Activated CD8-positive, alpha-beta memory T cell treated with anti-CD3 and anti-CD28 coated beads for 36 hours (primary cell): ENCODE data around the gene LILRB1. TPM values are rescaled to one million over a fixed set of nuclear protein-coding genes. Genes with fewer than 3 reads are reported as not detected.
"Not testable (repeated sequence)": the region's sequence is repeated elsewhere in the genome, so short reads cannot be mapped to it uniquely, and the experiment has no call there.

Source experiments
- CTCF ChIA-PET: fragments of 350-600 bp; sonication (Branson Sonifier 250); formaldehyde crosslinking; loops from one replicate; lab custom pipeline; 2021; ENCODE audit warnings: antibody characterized with exemption; lab: Charles Lee
- POLR2A ChIA-PET: fragments of 350-600 bp; sonication (Branson Sonifier 250); formaldehyde crosslinking; loops from one replicate; lab custom pipeline; 2021; ENCODE audit warnings: antibody characterized with exemption; lab: Charles Lee
- total RNA-seq, 2 experiments: library from RNA; stranded (reverse); gene quantifications; one replicate each; pipeline ENCODE4 v1.2.3, GENCODE V29; 2021

LILRB1 gene
- total RNA-seq, 2 experiments from 2014 or later = 1.2 to 1.5 TPM

DNA sequence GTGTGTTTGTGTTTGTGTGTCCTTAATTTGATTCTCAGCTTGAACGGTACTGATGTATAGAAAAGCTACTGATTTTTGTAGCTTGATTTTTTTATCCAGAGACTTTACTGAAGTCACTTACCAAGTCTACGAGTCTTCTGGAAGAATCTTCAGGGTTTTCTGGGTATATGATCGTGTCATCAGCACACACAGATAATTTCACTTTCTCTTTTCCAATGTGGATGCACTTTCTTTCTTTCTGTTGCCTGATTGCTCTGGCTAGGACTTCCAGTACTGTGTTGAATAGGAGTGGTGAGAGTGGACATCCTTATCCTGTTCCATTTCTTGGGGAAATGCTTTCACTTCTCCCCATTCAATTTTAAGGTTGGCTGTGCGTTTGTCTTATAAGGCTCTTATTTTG is 7.9 kb upstream of the LILRB1 start:
- ChIA-PET CTCF (no interaction called here), POLR2A (no interaction called here)

GRCh38 chr19:54624234-54624633 is 6.0 kb upstream of the LILRB1 start:
- CTCF ChIA-PET, POLR2A ChIA-PET: not testable (repeated sequence)

- CTCF ChIA-PET, POLR2A ChIA-PET: not testable (repeated sequence)
Observed at GRCh38 chr19:54624934-54625730, 5.2 kb upstream of the LILRB1 start.

GRCh38 chr19:54626757-54627156 is 3.5 kb upstream of the LILRB1 start:
- POLR2A ChIA-PET = no interaction called here
- CTCF ChIA-PET = no interaction called here

DNA sequence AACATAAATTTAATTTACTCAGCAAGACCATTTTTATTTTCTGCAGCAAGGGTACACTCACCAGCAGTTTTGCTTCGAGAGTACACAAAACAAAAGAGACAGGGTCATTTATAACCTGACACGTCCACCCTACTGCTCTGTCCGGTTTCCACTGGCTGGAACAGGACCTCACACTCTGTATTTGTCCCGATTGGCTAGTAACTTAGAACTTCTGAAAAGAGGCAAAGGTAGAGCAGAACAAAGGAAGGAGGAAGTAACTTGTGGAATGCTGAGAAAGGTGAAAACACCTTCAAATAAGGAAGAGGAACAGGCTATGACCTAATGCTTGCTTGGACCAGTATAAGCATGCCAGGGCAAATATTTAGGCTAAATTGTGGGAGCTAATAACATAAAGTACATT is 2.4 kb upstream of the LILRB1 start:
- CTCF ChIA-PET = not testable (repeated sequence)
- POLR2A ChIA-PET = interaction anchor here (0.6 kb wide), 1 partner anchor 418 kb away, joined by 5 read pairs; no protein-coding TSS in a partner anchor

DNA sequence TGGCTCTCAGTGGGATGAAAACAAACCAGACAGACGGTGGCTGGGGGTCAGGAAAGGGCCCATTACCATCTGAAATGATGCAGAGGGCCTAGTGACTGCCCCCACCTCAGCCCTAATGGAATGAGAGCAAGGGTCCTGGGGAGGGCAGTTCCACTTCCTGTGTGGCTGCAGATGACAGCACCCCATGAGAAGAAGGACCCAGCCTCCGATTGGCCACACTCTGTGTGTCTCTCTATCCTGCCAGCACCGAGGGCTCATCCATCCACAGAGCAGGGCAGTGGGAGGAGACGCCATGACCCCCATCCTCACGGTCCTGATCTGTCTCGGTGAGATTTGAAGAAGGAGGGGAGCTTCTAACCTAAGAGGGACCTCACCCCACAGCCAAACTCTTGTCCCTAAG is 498 bp downstream of the LILRB1 start:
- CTCF ChIA-PET = no interaction called here

GRCh38 chr19:54631489-54632337 is 1.4 kb downstream of the LILRB1 start:
- POLR2A ChIA-PET = not testable (repeated sequence)

More for the DNA sequence above, 498 bp downstream of the LILRB1 start:
- POLR2A ChIA-PET = no interaction called here

DNA sequence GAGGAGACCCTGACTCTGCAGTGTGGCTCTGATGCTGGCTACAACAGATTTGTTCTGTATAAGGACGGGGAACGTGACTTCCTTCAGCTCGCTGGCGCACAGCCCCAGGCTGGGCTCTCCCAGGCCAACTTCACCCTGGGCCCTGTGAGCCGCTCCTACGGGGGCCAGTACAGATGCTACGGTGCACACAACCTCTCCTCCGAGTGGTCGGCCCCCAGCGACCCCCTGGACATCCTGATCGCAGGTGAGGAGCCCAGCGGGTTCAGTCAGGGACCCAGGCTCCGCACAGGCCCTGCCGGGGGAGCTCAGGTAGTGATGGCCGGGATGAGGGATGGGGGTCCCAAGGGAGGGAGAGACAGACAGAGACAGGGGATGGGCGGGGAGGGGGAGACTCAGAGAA is 2.2 kb downstream of the LILRB1 start:
- CTCF ChIA-PET, POLR2A ChIA-PET: not testable (repeated sequence)

More at GRCh38 chr19:54631489-54632337, 1.4 kb downstream of the LILRB1 start:
- CTCF ChIA-PET = not testable (repeated sequence)

GRCh38 chr19:54633401-54633800 is 3.1 kb downstream of the LILRB1 start:
- POLR2A ChIA-PET = no interaction called here
- CTCF ChIA-PET = no interaction called here

GRCh38 chr19:54636081-54636480 is 5.8 kb downstream of the LILRB1 start:
- CTCF ChIA-PET, POLR2A ChIA-PET: not testable (repeated sequence)

GRCh38 chr19:54638683-54639082 is 8.4 kb downstream of the LILRB1 start:
- POLR2A ChIA-PET = no interaction called here
- CTCF ChIA-PET = no interaction called here

DNA sequence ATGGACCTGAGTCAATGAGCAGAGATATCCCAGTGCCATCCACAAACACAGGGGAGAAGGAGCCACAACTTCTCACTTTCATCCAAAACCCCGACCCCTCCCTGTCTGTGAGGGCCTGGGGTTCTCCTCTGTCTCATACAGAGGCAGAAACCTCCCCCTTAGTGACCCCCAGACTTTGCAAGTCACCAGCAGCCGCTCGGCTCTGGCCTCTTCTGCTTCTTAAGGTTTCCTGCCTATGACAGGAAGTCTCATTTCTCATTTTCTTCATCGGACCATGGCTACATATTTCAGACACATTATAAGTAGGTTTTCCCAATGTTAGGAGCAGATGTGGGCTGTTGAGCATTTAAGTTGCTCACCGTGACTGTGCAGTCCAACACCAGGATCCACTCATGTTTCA is 12.7 kb downstream of the LILRB1 start:
- CTCF ChIA-PET = not testable (repeated sequence)

GRCh38 chr19:54643583-54643982 is 13.3 kb downstream of the LILRB1 start:
- POLR2A ChIA-PET, CTCF ChIA-PET: not testable (repeated sequence)

More for the DNA sequence above, 12.7 kb downstream of the LILRB1 start:
- POLR2A ChIA-PET = not testable (repeated sequence)

- POLR2A ChIA-PET = no interaction called here
- CTCF ChIA-PET = no interaction called here
Observed at GRCh38 chr19:54644056-54644455, 13.8 kb downstream of the LILRB1 start.

DNA sequence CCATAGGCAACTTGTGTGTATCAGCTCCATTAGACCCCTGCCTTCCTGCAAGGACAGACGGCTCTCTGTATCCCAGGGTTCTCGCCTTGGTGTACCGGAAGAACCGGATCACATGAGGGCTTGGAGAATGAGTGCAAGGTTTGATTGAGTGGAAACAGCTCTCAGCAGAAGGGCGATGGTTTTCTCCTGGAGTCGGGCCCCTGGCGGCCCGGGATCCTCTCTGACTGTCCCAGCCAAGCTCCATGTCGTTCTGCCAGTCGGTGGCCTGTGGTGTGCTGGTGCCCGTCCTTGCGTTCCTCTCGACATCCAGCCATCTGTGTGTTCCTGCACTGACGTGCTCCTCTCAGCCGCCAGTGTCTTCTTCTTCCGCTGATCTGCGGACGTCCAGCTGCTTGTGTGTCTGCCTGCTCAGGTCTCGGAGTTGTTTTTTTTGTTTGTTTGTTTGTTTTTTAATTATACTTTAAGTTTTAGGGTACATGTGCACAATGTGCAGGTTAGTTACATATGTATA is 16.1 kb downstream of the LILRB1 start:
- ChIA-PET CTCF (no interaction called here), POLR2A (no interaction called here)

GRCh38 chr19:54648129-54648528 is 17.8 kb downstream of the LILRB1 start:
- ChIA-PET CTCF (interaction anchor here (1.5 kb wide), 1 partner anchor 21 kb away, joined by 4 read pairs; no protein-coding TSS in a partner anchor), POLR2A (no interaction called here)

DNA sequence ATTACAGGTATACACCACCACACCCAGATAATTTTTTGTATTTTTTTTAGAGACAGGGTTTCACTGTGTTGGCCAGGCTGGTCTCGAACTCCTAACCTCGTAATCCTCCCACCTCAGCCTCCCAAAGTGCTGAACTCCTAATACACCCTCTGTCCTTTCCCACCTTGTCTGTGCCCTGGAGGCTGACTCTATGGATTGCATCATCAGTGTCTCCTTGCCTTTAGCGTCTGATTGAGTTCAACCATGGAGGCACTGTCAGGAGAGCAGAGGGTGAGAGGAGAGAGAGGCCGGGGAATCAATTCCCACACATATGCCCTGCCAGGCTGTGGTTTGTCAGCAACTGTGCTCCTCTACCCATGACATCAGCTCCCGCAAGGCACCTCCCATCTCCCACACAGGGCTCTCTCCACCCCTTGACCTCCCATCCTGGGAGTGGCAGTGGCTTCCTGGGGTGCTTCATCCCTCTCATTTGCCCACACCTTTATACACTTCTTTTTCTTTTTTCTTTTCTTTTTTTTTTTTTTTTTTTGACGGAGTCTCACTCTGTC is 19.9 kb downstream of the LILRB1 start:
- POLR2A ChIA-PET = no interaction called here
- CTCF ChIA-PET = no interaction called here

GRCh38 chr19:54653181-54653809 is 23.0 kb downstream of the LILRB1 start:
- CTCF ChIA-PET = interaction anchor here (2.2 kb wide), 1 partner anchor 173 kb away, joined by 6 read pairs; no protein-coding TSS in a partner anchor
- POLR2A ChIA-PET = no interaction called here
